ENCODE results near the gene IFITM10. TPM values are rescaled to one million over a fixed set of nuclear protein-coding genes. Genes with fewer than 3 reads are reported as not detected.

IFITM10 gene
- total RNA-seq, 1 donor from 2014 or later = 0.64 TPM

GRCh38 chr11:1694846-1695547 is 55.4 kb downstream of the IFITM10 start:
- TF ChIP-seq CTCF (IDR thresholded peaks at IDR 0.05; ENCODE audit: unreplicated experiment) = no peak
- Mint-ChIP-seq H3K4me1 (ENCODE audit: unreplicated experiment) (peaks cover 19% of the 10 kb centered on the region), H3K4me3 (ENCODE audit: unreplicated experiment) (no peak overlapping the region), H3K27me3 (ENCODE audit: unreplicated experiment) (peaks cover 14% of the 10 kb centered on the region), H3K36me3 (ENCODE audit: low read depth, unreplicated experiment) (no peaks in the 10 kb centered on the region), H3K27ac (ENCODE audit: unreplicated experiment) (no peak overlapping the region), H3K9me3 (ENCODE audit: unreplicated experiment) (no peaks in the 10 kb centered on the region)
- DNase-seq (ENCODE audit: low spot score) = no peak

DNA sequence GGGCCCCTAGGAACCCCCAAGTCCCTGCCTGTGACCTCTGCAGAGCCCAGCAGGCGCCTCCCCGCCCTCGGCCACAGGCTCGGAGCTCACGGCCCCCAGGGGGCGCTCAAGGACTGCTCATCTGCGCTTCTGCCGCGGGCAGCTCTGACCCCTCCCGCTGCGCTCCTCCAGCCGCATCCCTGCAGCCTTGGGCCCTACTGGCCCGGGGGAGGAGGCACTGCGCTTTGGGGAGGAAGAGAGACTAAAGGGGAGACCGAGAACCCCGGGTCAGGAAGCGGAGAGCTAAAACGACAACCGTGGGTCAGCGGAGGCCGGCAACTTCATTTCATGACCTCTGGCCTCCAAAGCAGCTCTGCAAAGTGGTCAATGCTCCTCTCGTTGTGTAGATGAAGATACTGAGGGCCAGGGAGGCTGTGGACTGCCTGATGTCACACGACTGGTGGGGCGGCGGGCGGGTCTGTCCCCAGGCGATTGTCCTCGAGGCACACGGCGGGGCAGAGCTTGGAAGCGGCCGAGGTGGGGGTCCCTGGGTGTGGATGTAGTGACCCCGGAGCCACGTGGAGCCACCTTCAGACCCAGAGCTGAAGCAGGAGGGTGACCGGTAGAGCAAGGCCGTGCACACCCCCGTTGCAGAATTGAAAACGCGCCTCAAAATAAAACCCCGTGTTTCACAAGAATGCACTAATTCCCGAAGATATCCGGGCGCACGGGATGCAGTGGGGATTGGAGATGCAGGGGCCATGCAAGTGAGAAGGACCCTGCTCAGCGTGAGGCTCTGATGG is 56.1 kb downstream of the IFITM10 start:
- peaks cover 14% of the 10 kb centered on the region for H3K27me3 Mint-ChIP-seq (ENCODE audit: unreplicated experiment)

GRCh38 chr11:1693327-1694063 is 56.9 kb downstream of the IFITM10 start:
- peak; percentile 96 for DNase-seq (ENCODE audit: low spot score)
- Mint-ChIP-seq H3K4me1 (ENCODE audit: unreplicated experiment) (peaks cover 19% of the 10 kb centered on the region), H3K36me3 (ENCODE audit: low read depth, unreplicated experiment) (no peaks in the 10 kb centered on the region), H3K27ac (ENCODE audit: unreplicated experiment) (no peak overlapping the region), H3K4me3 (ENCODE audit: unreplicated experiment) (peak overlapping the region; percentile 88), H3K27me3 (ENCODE audit: unreplicated experiment) (peaks cover 15% of the 10 kb centered on the region), H3K9me3 (ENCODE audit: unreplicated experiment) (no peaks in the 10 kb centered on the region)
- TF ChIP-seq CTCF (IDR thresholded peaks at IDR 0.05; ENCODE audit: unreplicated experiment) = peak; percentile 69

More for the DNA sequence above, 56.1 kb downstream of the IFITM10 start:
- peak; percentile 85 for TF ChIP-seq CTCF (IDR thresholded peaks at IDR 0.05; ENCODE audit: unreplicated experiment)
- Mint-ChIP-seq H3K9me3 (ENCODE audit: unreplicated experiment) (no peaks in the 10 kb centered on the region), H3K27ac (ENCODE audit: unreplicated experiment) (no peak overlapping the region), H3K4me3 (ENCODE audit: unreplicated experiment) (no peak overlapping the region), H3K36me3 (ENCODE audit: low read depth, unreplicated experiment) (no peaks in the 10 kb centered on the region), H3K4me1 (ENCODE audit: unreplicated experiment) (peaks cover 19% of the 10 kb centered on the region)
- DNase-seq (ENCODE audit: low spot score) = peak; percentile 93

DNA sequence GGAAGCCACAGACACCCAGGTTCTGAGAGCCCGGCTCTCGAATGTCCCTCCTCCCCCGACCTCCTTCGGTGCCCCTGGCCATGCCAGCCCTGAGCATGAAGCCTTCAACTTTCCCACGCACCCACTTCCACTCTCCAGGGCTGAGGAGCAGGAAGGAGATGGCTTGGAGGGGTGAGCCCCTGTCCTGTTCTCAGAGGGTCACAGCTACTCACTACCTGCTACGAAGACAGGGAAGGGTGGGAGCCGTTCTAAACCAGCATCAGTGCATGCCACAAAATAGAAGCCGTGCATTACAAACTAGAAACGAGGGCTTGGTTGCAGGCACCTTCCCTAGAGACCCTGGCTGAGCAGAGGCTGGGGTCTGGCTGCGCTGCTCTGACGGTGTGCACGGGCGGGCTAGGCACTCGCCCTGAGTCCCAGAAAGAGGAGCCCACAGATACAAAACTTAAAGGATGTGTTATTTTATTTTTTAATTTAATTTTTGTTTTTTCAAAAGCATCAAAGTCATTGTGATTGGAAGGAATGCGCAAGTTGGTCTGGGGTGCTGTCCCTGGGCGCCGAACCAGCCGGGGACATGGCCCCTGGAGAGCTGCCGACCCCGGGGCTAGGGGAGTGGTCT is 57.6 kb downstream of the IFITM10 start:
- H3K27ac Mint-ChIP-seq (ENCODE audit: unreplicated experiment) = no peak overlapping the region
- no peak for DNase-seq (ENCODE audit: low spot score)
- no peaks in the 10 kb centered on the region for H3K36me3 Mint-ChIP-seq (ENCODE audit: low read depth, unreplicated experiment)
- peaks cover 15% of the 10 kb centered on the region for H3K27me3 Mint-ChIP-seq (ENCODE audit: unreplicated experiment)
- H3K4me1 Mint-ChIP-seq (ENCODE audit: unreplicated experiment) = peaks cover 15% of the 10 kb centered on the region
- H3K4me3 Mint-ChIP-seq (ENCODE audit: unreplicated experiment) = no peak overlapping the region
- no peaks in the 10 kb centered on the region for H3K9me3 Mint-ChIP-seq (ENCODE audit: unreplicated experiment)
- no peak for TF ChIP-seq CTCF (IDR thresholded peaks at IDR 0.05; ENCODE audit: unreplicated experiment)
